Left lung (tissue), 10 donors: ENCODE measurements around the gene SPIB. TPM values are rescaled to one million over a fixed set of nuclear protein-coding genes. Genes with fewer than 3 reads are reported as not detected.
A peak's percentile ranks its signal among the peaks of the same experiment; 100 is the strongest.

Experiments
- ATAC-seq: fragments of 200-7000 bp; cut with Tn5 transposase; one replicate; pipeline ENCODE4 v1.9.1; 2020; ENCODE audit warnings: moderate library complexity
- DNase-seq, 4 donors: peaks; one replicate each; pipeline ENCODE4 v3.0.0-alpha.2; 2013 to 2020
- H3K27ac ChIP-seq, 2 donors: fragments of 200-600 bp; sonication (generic) in 1 of 2; one replicate each; pipeline versions ENCODE4 v1.5.0 to v1.8.0; 2020 to 2021
- H3K27me3 ChIP-seq, 2 donors: fragments of 200-600 bp; sonication (generic) in 1 of 2; one replicate each; pipeline versions ENCODE4 v1.5.0 to v1.8.0; 2020 to 2021
- H3K36me3 ChIP-seq, 2 donors: fragments of 200-600 bp; sonication (generic) in 1 of 2; one replicate each; pipeline versions ENCODE4 v1.5.0 to v1.8.0; 2020 to 2021
- H3K4me1 ChIP-seq, 2 donors: fragments of 200-600 bp; one replicate each; pipeline ENCODE4 v1.8.0; 2021
- H3K4me3 ChIP-seq, 2 donors: fragments of 200-600 bp; sonication (generic) in 1 of 2; one replicate each; pipeline versions ENCODE4 v1.5.0 to v1.8.0; 2020 to 2021; ENCODE audit warnings: mild to moderate bottlenecking in 1 of 2
- H3K9me3 ChIP-seq, 2 donors: fragments of 200-600 bp; sonication (generic) in 1 of 2; one replicate each; pipeline versions ENCODE4 v1.5.0 to v1.8.0; 2020 to 2021
- CTCF ChIP-seq, 2 donors: fragments of 200-600 bp; sonication (generic) in 1 of 2; IDR thresholded peaks; one replicate each; pipeline versions ENCODE4 v1.5.0 to v1.8.0; 2021; ENCODE audit warnings: antibody characterized with exemption in 2 of 2
- intact Hi-C, 2 donors: fragments of 100-400 bp; cut with DNase I; formaldehyde crosslinking; loops; one replicate each; pipeline versions ENCODE4 v1.11.2 to v1.14.2; 2022
- polyA plus RNA-seq, 6 donors: library from polyadenylated mRNA; unstranded; fragments of 120-200 nt; gene quantifications; one replicate each; pipeline ENCODE4 v1.2.1, GENCODE V29; 2013; ENCODE audit not compliant: insufficient read length in 6 of 6
- total RNA-seq, 2 donors: library from RNA; stranded (reverse); fragmentation: NEBNext Ultra II Directional; extraction: Animal tissue kit (Norgen Biotek cat#: 25700); gene quantifications; one replicate each; pipeline ENCODE4 v1.2.1, GENCODE V29; 2021
- donor health status: DM: no; HTN: yes; CAD: no.
- donor health status: DM: no; HTN: no; CAD: no.

SPIB gene
- total and polyA plus RNA-seq, 8 donors: 0.28 to 0.66 (median 0.51) TPM

- Histone ChIP-seq H3K27me3 (no peaks in the 10 kb centered on the region), H3K36me3 (peaks cover 0 to 20% of the 10 kb centered on the region in 2 donors), H3K27ac (no peak overlapping the region), H3K4me1 (peaks cover 9 to 18% of the 10 kb centered on the region in 2 donors), H3K4me3 (no peak overlapping the region), H3K9me3 (no peaks in the 10 kb centered on the region)
- intact Hi-C loops: no loop called here
- no peak for TF ChIP-seq CTCF (IDR thresholded peaks at IDR 0.05)
- peak in 1 of 4 donors; percentile 50 for DNase-seq
- no peak for ATAC-seq
Measured at GRCh38 chr19:50475101-50475568, 56.4 kb downstream of the SPIB start.

GRCh38 chr19:50475736-50476223 is 57.0 kb downstream of the SPIB start:
- DNase-seq (no peak), ATAC-seq (no peak)
- H3K9me3 ChIP-seq: no peaks in the 10 kb centered on the region
- H3K36me3 ChIP-seq: peaks cover 0 to 27% of the 10 kb centered on the region in 2 donors
- intact Hi-C loops: no loop called here
- peak overlapping the region in 1 of 2 donors; percentile 82 for H3K27ac ChIP-seq
- peaks cover 9 to 18% of the 10 kb centered on the region in 2 donors for H3K4me1 ChIP-seq
- H3K4me3 ChIP-seq: peak overlapping the region; percentile 91 to 98
- H3K27me3 ChIP-seq: no peaks in the 10 kb centered on the region
- no peak for TF ChIP-seq CTCF (IDR thresholded peaks at IDR 0.05)

- intact Hi-C loops: no loop called here
- Histone ChIP-seq H3K36me3 (peaks cover 0 to 33% of the 10 kb centered on the region in 2 donors), H3K27me3 (no peaks in the 10 kb centered on the region), H3K9me3 (no peaks in the 10 kb centered on the region), H3K4me1 (peaks cover 9 to 18% of the 10 kb centered on the region in 2 donors), H3K4me3 (peak within 1 kb of the TSS; percentile 91 to 98), H3K27ac (peak within 1 kb of the TSS; percentile 70 to 82)
- DNase-seq (peak; percentile 89 to 96 (median 92)), ATAC-seq (peak; percentile 95)
- no peak for TF ChIP-seq CTCF (IDR thresholded peaks at IDR 0.05)
Measured at GRCh38 chr19:50476224-50476906, 57.6 kb downstream of the SPIB start, which contains the start of the genes EMC10 and GARIN5A. EMC10 (plus strand) TSS chr19:50476507; CDS start chr19:50476545, 38 bp downstream. GARIN5A (minus strand) TSS chr19:50476848; CDS start chr19:50476388, 460 bp downstream.

GRCh38 chr19:50476907-50477238 is 58.1 kb downstream of the SPIB start:
- H3K4me3 ChIP-seq: peak overlapping the region; percentile 91 to 98
- ATAC-seq (no peak), DNase-seq (peak in 1 of 4 donors; percentile 89)
- no peak for TF ChIP-seq CTCF (IDR thresholded peaks at IDR 0.05)
- H3K36me3 ChIP-seq: peaks cover 0 to 38% of the 10 kb centered on the region in 2 donors
- H3K27me3 ChIP-seq: no peaks in the 10 kb centered on the region
- H3K9me3 ChIP-seq: no peaks in the 10 kb centered on the region
- H3K4me1 ChIP-seq: peaks cover 9 to 18% of the 10 kb centered on the region in 2 donors
- intact Hi-C loops: no loop called here
- peak overlapping the region in 1 of 2 donors; percentile 82 for H3K27ac ChIP-seq

- no peak for ATAC-seq
- Histone ChIP-seq H3K27me3 (no peaks in the 10 kb centered on the region), H3K4me1 (peaks cover 9 to 18% of the 10 kb centered on the region in 2 donors), H3K27ac (no peak overlapping the region), H3K4me3 (no peak overlapping the region), H3K36me3 (peaks cover 0 to 48% of the 10 kb centered on the region in 2 donors), H3K9me3 (no peaks in the 10 kb centered on the region)
- intact Hi-C loops: no loop called here
- no peak for TF ChIP-seq CTCF (IDR thresholded peaks at IDR 0.05)
- peak in 1 of 4 donors; percentile 40 for DNase-seq
Measured at GRCh38 chr19:50477751-50478515, 59.2 kb downstream of the SPIB start.
